ENCODE measurements around the gene RTP2. TPM values are rescaled to one million over a fixed set of nuclear protein-coding genes. Genes with fewer than 3 reads are reported as not detected.
A peak's percentile ranks its signal among the peaks of the same experiment; 100 is the strongest.

The RTP2 gene, protein sequence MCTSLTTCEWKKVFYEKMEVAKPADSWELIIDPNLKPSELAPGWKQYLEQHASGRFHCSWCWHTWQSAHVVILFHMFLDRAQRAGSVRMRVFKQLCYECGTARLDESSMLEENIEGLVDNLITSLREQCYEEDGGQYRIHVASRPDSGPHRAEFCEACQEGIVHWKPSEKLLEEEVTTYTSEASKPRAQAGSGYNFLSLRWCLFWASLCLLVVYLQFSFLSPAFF
- not detected for total RNA-seq

GRCh38 chr3:187702507-187703033, at the start of gene RTP2:
Gene RTP2 (minus strand): TSS chr3:187702557. CDS start chr3:187702128, 429 bp downstream.
- Histone ChIP-seq H3K4me3 (ENCODE audit: low read length) (no peak within 1 kb of the TSS), H3K4me1 (ENCODE audit: insufficient read depth, low read length) (no peaks in the 10 kb centered on the region), H3K27me3 (ENCODE audit: insufficient read depth, low read length) (no peaks in the 10 kb centered on the region), H3K9me3 (ENCODE audit: low read depth, low read length) (no peaks in the 10 kb centered on the region)

- Histone ChIP-seq H3K4me3 (ENCODE audit: low read length) (no peak overlapping the region), H3K4me1 (ENCODE audit: insufficient read depth, low read length) (peaks cover 41% of the 10 kb centered on the region), H3K27me3 (ENCODE audit: insufficient read depth, low read length) (no peaks in the 10 kb centered on the region), H3K9me3 (ENCODE audit: low read depth, low read length) (no peaks in the 10 kb centered on the region)
Measured at GRCh38 chr3:187750513-187751123, 48.3 kb upstream of the RTP2 start.

GRCh38 chr3:187750006-187750512, 47.7 kb upstream of the RTP2 start:
- Histone ChIP-seq H3K9me3 (ENCODE audit: low read depth, low read length) (no peaks in the 10 kb centered on the region), H3K4me1 (ENCODE audit: insufficient read depth, low read length) (peaks cover 41% of the 10 kb centered on the region), H3K27me3 (ENCODE audit: insufficient read depth, low read length) (no peaks in the 10 kb centered on the region), H3K4me3 (ENCODE audit: low read length) (no peak overlapping the region)

DNA sequence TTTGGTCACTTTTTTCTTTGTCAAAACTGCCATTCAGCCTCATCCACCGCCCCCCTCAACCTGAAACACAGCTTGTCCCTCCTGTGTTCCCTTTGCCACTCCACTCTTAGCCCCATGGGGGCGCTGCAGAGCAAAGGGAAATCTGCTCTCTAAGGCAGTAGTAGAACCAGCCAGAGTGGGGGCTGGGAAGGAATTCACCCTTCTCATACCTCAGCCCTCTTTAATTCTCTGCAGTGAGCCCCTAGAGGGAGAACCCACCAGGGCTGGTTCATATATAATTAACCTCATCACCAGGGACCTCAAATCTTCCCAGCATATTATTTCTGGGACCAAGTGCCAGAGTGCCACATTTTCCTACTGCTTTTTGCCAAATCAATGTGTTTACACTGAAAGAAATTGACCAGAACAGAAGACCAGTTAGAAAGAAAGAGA, 45.7 kb upstream of the RTP2 start:
- no peak overlapping the region for H3K4me3 ChIP-seq (ENCODE audit: low read length)
- H3K9me3 ChIP-seq (ENCODE audit: low read depth, low read length), result no peaks in the 10 kb centered on the region
- H3K27me3 ChIP-seq (ENCODE audit: insufficient read depth, low read length), result no peaks in the 10 kb centered on the region
- H3K4me1 ChIP-seq (ENCODE audit: insufficient read depth, low read length), result peaks cover 41% of the 10 kb centered on the region

DNA sequence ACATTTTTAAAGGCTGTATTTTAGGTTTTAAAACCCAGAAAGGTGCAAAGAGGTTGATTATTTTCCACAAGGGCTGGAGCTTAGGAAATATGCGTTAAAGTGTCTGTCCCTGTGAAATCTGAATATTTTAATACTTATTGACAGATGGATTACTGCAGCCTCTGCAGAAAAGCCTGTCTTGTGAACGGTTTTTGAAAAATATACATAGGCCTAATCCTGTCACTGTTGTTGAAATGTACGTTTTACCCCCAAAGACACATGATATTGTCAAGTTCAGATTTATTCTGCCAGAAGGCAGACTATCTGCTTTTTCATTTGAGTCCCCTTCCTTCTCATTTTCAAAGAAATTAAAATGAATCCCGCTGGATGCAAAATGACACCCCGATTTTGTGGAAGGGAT, 45.1 kb upstream of the RTP2 start:
- no peaks in the 10 kb centered on the region for H3K9me3 ChIP-seq (ENCODE audit: low read depth, low read length)
- peaks cover 46% of the 10 kb centered on the region for H3K4me1 ChIP-seq (ENCODE audit: insufficient read depth, low read length)
- H3K27me3 ChIP-seq (ENCODE audit: insufficient read depth, low read length), result no peaks in the 10 kb centered on the region
- H3K4me3 ChIP-seq (ENCODE audit: low read length), result no peak overlapping the region

DNA sequence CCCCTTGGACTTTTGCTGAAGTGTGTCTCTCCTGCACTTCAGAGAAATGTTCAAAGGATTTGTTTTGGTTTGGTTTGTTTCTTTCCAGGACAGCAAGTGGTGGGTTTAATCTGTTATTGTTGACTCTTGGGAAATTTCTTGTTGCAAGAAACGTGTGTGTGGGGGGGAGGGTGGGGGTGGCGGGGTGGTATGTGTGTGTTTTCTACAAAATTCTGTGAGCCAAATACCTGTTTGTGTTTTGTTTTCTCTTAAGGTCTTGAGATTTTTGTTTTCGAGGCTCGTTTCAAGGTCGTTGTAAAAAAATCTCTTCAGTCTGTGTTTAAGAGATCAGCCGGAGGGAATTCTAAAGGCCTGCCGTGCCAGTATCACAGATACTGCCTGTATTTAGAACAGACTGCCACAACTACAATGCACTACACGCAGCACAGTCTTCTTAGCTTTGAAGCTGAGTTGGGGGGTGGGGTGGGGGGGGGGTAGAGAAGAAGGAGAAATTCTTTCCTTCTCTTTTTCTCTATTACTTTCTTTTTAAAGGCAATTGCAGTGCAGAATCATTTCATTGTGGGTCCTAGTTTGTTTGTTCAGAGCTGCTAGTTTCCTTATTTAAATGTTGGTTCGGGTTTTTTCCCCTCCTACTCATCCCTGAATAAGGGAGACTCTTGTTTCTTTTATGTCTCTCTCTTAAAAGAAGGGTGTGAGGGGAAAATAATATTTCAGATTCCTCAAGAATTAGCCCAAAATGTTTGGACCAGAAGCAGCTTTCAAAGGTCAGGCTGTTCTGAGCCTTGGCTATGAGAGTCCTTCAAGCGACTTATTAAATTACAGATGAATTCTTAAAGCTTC, 44.3 kb upstream of the RTP2 start:
- Histone ChIP-seq H3K4me3 (ENCODE audit: low read length) (peak overlapping the region; percentile 100), H3K9me3 (ENCODE audit: low read depth, low read length) (no peaks in the 10 kb centered on the region), H3K4me1 (ENCODE audit: insufficient read depth, low read length) (peaks cover 54% of the 10 kb centered on the region), H3K27me3 (ENCODE audit: insufficient read depth, low read length) (no peaks in the 10 kb centered on the region)

DNA sequence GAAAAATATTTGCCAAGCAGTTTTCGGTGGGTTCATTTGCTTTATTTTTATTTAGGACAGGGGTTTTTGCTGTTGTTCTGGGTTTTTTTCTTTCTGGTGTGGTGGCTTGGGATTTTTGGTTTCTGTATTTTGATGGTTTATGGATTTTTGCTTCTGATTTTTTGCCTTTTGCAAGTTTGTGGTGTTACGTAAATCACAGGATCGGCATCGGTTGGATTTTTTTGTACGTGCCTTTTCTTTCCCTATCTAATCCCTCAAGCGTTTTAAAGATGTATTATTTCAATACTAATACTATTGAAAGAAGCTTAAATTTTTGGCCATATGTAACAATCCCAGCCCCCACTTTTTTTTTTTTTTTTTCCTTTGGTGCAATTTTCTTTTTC, 43.7 kb upstream of the RTP2 start:
- peak overlapping the region; percentile 100 for H3K4me3 ChIP-seq (ENCODE audit: low read length)

GRCh38 chr3:187745201-187746058, 43.1 kb upstream of the RTP2 start, which contains the start of gene BCL6:
Gene BCL6 (minus strand): TSS chr3:187745468. CDS start chr3:187733693, 11,775 bp downstream.
- H3K9me3 ChIP-seq (ENCODE audit: low read depth, low read length), result no peaks in the 10 kb centered on the region
- peak within 1 kb of the TSS; percentile 100 for H3K4me3 ChIP-seq (ENCODE audit: low read length)
- peaks cover 61% of the 10 kb centered on the region for H3K4me1 ChIP-seq (ENCODE audit: insufficient read depth, low read length)
- no peaks in the 10 kb centered on the region for H3K27me3 ChIP-seq (ENCODE audit: insufficient read depth, low read length)

More for the DNA sequence above, 43.7 kb upstream of the RTP2 start:
- Histone ChIP-seq H3K9me3 (ENCODE audit: low read depth, low read length) (no peaks in the 10 kb centered on the region), H3K27me3 (ENCODE audit: insufficient read depth, low read length) (no peaks in the 10 kb centered on the region), H3K4me1 (ENCODE audit: insufficient read depth, low read length) (peaks cover 60% of the 10 kb centered on the region)

DNA sequence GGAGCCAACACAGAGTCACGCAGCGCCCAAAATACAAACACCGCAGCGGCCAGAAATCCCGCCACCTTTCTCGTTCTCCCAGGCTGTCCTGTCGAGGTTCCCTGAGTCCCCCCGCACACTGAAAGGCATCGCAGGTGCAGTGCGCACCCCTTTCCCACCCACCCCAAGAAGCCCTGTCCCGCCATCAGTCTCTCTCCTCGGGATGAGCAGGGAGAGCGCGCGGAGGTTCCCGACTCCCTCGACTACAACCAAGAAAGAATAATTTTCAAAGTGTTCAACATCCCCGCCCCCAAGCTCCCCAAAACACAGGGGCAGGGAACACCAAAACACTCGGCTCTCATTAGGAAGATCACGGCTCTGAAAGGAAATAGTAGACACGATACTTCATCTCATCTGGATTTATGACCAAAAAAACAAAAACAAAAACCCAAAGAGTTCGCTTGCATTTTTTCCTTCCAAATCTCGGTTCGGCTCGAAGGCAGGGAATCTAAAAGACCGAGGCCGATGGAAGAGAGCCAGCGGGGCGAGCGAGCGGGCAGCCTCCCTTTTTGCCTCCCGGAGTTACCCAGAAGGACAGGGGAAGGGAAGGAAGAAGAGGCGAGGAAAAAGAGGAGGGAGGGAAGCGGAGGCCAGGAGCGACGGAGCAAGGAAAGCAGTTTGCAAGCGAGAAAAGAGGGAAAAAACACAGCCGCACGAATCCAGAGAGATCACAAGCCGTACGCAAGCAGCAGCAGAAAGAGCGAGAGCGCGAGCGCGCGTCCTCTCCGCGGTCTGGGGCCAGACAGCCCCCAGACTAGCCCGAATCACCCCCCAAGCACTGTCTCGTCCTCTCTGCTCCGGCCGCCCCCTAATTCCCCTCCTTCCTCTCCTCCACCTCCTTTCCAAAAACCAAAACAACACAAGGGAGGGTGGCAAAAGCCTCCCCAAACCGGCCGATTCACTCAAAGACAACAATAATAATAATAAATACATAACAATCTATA, 42.1 kb upstream of the RTP2 start:
- peaks cover 64% of the 10 kb centered on the region for H3K4me1 ChIP-seq (ENCODE audit: insufficient read depth, low read length)
- no peaks in the 10 kb centered on the region for H3K9me3 ChIP-seq (ENCODE audit: low read depth, low read length)
- peak overlapping the region; percentile 100 for H3K4me3 ChIP-seq (ENCODE audit: low read length)
- no peaks in the 10 kb centered on the region for H3K27me3 ChIP-seq (ENCODE audit: insufficient read depth, low read length)

- Histone ChIP-seq H3K27me3 (ENCODE audit: insufficient read depth, low read length) (no peaks in the 10 kb centered on the region), H3K4me1 (ENCODE audit: insufficient read depth, low read length) (peaks cover 67% of the 10 kb centered on the region), H3K9me3 (ENCODE audit: low read depth, low read length) (no peaks in the 10 kb centered on the region), H3K4me3 (ENCODE audit: low read length) (peak overlapping the region; percentile 100)
Measured at GRCh38 chr3:187743195-187744141, 41.1 kb upstream of the RTP2 start.

DNA sequence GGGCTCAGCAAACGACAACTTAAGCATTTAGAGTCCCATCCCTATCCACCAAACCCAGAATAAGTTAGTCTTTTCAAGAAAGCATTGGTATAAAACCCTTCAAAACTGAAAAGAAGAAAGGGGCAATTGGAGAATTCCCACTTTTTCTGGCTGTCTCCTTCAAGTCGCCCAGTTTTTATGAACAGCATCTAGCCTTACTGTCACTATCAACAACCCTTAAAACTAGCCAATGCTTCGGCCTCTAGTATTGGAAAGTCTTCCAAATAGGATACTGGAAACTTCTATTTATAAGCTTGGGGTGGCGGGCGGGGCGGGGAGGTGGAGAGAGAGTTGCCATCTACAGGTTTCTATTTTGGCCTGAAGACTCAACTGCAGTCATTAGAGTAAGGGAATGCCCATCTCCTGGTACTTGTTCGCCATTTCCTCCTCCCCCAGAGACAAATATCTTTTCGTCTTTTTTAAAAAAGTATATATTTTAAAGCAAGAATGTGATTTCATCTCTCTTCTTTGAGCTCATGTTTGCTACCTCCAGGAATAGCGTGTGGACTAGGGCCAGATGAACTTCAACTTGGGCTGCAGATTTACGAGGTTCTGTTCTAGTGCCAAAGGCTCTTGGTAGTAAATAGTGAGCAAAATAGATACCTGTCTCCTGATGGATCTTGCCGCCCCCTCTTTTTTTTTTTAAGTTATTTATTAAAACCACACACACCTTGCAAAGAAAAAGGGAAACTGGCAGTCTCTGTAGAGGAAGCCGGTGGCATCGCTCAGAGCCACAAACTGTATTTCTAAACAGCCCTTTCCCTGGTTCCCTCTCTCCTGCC, 40.2 kb upstream of the RTP2 start:
- peaks cover 66% of the 10 kb centered on the region for H3K4me1 ChIP-seq (ENCODE audit: insufficient read depth, low read length)
- peak overlapping the region; percentile 100 for H3K4me3 ChIP-seq (ENCODE audit: low read length)
- no peaks in the 10 kb centered on the region for H3K27me3 ChIP-seq (ENCODE audit: insufficient read depth, low read length)
- H3K9me3 ChIP-seq (ENCODE audit: low read depth, low read length), result no peaks in the 10 kb centered on the region
